GM18868 (cell line): ENCODE data around the gene RTN4.

Experiments used
- ATAC-seq: cut with Tn5 transposase; IDR thresholded peaks from one replicate; pipeline ENCODE4 v1.9.1; 2021; ENCODE audit warnings: mild to moderate bottlenecking, moderate library complexity; ENCODE audit not compliant: unreplicated experiment

The RTN4 gene

DNA sequence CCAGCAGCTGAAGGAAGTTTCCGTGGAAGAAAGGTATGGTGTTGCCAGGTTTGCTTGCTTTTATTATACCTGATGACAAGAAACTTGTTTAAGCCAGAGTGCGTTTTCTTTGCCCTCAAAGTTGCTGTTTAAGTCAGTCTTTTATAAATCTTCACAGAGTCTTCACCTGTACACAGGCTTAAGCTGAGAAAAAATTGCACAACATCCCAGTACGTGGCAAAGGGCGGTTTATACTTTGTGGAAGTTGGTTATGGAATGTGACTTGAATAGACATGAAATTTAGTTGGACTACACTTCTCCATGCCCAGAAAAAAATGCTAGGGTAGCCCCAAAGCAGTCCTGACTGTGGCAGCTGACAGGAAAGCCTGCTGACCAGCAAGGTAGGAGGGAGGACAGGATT, 121.5 kb downstream of the RTN4 start:
- no peak for ATAC-seq

DNA sequence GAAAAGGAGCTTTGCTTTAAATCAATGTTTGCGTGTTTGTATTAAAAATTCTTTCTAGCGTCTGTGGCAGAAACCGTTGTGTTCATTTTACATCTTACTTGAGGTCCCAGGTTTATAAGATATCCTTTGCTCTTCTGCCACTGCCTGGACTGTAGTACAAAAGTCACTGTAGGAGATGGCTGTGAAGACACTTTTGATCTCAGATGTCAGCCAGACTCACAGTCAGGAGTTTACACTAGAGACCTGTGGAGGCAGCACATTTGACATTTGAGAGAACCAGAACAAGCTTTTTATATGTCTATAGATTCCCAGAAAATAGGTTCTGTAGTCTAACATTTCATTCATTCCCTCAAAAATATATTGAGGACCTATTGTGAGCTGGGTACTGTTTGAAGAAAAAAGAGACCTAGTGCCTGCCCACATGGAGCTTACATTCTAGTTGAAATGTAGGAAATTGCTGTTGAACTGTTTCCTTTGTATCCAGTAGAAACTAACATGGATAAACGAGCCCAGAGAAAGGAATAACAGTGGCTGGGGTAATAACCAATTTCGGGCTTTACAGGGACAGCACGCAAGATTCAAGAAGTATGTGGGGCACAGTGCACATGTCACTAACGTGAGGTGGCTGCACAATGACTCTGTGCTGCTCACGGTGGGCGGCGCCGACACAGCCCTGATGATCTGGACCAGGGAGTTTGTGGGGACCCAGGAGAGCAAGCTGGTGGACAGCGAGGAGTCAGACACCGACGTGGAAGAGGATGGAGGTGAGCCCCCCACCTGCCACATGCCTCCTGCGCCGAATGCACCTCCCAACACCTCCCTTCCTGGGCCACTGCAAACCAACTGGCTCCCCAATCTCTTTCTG, 122.3 kb downstream of the RTN4 start:
- no peak for ATAC-seq

DNA sequence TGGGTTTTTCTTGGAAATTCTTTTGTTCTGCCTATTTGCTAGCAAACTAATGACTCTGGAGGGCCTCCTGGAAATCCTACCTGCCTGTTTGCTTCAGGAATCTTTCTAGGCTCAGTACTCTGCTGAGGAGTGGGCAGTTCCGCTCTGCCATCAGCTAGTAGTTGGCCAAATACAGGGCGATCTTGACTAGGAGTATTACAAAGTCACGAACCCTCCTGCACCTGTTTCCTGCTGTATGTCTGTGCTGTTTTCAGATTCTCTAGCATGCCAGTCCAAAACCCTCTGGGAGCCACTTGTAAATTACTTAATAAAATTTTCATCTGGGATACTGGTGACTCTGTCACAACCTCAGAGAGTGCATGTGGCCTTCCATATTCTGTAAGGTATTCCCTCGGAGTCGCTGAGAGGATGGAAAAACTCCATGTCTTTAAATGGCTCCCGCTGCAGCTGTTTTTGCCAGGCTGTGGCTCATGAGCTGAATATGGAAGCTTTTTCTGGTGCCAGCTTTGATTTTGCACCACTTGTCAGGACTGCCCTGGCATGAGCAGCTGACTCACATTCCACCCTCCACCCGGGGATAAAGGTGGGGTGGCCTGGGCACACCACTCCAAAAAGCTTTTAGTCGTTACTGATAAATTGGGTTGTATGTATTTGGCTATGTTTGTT, 123.0 kb downstream of the RTN4 start:
- ATAC-seq = no peak

DNA sequence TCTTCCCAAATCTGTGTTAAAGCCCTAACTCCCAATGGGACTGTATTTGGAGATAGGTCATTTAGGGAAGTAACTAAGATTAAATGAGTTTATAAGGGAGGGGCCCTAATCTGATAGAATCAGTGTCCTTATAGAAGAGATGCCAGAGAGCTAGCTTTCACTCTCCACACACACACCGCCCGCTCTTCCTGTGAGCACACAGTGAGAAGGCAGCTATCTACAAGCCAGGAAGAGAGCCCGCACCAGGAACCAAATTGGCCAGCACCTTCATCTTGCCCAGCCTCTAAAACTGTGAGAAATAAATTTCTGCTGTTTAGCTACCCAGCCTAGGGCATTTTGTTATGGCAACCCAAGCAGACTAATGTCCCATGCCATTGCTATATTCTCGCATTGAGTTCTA, 125.2 kb downstream of the RTN4 start:
- ATAC-seq = no peak

DNA sequence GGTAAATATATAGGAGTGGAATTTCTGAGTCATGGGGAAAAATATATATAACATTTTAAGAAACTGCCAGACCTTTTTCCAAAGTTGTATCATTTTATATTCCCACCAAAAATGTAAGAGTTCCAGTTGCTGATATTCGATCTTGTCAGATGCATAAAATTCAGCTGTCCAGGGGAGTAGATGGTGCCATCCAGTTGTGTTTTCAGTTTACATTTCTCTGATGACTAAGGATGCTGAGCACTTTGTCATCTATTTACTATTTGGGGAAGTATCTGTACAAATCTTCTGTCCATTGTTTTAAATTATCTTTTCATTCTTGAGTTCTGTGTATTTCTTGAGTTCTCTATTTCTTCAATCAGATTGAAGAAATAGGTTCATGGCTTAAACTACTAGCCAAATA, 126.1 kb downstream of the RTN4 start:
- no peak for ATAC-seq
